Gastroesophageal sphincter (tissue), 3 donors: ENCODE data around the gene GALNT5.
"Not testable (repeated sequence)": the region's sequence is repeated elsewhere in the genome, so short reads cannot be mapped to it uniquely, and the experiment has no call there.

Experiments
- POLR2A ChIP-seq, 2 donors: fragments of 450-650 bp; IDR thresholded peaks; one replicate each; pipeline ENCODE4 v1.6.1; 2017; ENCODE audit warnings: antibody characterized with exemption in 2 of 2, mild to moderate bottlenecking in 2 of 2, moderate library complexity in 1 of 2
- TF ChIP-seq, protein P1 (sequence below), 4 experiments: fragments of 200-600 bp in 2 of 4; fragments of 450-650 bp in 2 of 4; sonication (generic) in 1 of 4; IDR thresholded peaks; one replicate each; pipeline ENCODE4 v1.5.1; 2017 to 2019; ENCODE audit warnings: antibody characterized with exemption in 4 of 4, mild to moderate bottlenecking in 2 of 4, moderate library complexity in 2 of 4

DNA sequence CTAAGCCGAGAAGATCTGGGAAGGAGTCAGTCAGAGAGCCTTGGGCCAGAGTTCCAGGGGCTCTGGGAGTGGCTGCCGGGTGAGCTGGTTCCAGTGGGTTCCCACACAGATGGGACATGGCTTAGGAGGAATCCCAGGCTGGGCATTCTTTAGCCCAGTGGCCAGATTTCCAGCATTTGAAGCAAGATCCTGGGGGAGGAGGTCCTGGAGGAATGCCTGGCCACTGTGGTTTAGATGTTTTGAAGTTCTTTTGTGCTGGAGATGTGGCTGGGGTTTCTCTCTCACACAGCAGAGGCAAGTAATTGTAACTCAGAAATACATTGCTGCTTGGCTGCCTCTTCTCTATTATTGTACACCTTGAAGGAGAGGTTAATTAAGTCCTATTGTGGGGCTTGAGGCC lies 83.9 kb downstream of the GALNT5 start:
- TF ChIP-seq, protein P1, sequence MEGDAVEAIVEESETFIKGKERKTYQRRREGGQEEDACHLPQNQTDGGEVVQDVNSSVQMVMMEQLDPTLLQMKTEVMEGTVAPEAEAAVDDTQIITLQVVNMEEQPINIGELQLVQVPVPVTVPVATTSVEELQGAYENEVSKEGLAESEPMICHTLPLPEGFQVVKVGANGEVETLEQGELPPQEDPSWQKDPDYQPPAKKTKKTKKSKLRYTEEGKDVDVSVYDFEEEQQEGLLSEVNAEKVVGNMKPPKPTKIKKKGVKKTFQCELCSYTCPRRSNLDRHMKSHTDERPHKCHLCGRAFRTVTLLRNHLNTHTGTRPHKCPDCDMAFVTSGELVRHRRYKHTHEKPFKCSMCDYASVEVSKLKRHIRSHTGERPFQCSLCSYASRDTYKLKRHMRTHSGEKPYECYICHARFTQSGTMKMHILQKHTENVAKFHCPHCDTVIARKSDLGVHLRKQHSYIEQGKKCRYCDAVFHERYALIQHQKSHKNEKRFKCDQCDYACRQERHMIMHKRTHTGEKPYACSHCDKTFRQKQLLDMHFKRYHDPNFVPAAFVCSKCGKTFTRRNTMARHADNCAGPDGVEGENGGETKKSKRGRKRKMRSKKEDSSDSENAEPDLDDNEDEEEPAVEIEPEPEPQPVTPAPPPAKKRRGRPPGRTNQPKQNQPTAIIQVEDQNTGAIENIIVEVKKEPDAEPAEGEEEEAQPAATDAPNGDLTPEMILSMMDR (IDR thresholded peaks at IDR 0.05): not testable (repeated sequence)
- not testable (repeated sequence) for TF ChIP-seq POLR2A (IDR thresholded peaks at IDR 0.05)
